ENCODE measurements around the gene PKD2.

Gene PKD2

DNA sequence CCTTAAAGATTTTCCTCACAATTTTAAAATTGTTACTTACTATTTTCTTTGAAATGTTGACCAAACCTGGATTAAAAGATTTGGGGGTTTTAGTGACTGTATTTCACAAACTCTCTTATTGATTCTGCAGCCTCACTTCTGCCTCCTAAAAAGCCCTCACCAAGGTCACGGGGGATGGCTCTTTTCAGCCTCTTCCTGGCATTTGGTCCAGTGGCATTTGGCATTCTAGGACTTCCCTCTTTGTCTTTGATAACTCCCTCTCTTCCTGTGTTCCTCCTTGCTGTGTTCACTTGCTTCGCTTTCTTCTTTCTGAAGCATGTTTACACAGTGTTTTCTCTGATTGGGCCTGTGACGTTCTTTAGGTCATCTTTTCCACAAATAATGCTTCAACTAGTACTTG, 21.5 kb downstream of the PKD2 start:
- DNase-seq = no peak

DNA sequence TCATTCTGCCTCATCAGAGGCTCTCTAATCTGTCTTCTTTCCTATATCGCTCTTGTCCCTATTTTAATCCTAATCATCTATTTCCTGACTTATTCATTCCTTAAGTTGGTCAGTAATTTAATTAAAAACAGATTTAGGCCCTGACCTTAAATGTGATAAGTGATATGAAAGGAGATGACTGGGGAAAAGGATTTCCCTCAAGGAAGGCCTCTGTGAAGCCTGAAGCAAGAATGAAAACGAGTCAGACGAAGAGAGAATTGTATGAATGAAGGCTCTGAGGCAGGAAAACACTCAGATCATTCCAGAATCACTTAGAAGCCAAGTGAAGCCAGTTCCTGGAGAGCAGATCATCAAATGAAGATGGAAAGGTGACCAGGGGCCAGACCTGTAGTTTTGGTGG, 22.1 kb downstream of the PKD2 start:
- no peak for DNase-seq

DNA sequence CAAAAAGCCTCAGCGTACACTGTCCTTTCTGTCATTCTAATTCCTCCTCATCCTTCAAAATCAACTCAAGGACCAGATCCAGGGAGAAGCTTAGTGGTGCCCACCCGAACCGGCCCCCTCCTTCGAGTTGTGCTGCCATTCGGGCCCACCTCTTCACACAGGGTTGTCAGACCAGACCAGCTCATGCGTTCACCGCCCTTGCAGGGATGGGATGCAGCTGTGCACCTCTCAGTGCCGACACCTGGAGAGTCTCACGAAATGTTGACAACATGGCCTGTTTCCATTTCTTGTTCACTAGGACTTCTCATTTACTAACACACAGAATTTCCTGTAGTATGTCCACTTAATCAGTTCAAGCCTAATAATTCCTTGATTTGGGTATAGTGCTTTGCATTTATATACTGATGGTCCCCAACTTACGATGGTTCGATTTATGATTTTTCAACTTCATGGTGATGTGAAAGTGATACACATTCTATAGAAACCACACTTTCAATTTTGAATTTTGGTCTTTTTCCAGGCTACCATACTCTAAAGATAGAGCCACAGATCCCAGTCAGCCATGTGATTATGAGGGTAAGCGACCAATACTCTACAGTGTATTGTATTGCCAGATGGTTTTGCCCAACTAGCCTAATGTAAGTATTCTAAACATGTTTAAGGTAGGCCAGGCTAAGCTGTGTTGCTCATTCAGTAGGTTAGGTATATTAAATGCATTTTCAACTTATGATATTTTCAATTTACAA, 23.3 kb downstream of the PKD2 start:
- no peak for DNase-seq

DNA sequence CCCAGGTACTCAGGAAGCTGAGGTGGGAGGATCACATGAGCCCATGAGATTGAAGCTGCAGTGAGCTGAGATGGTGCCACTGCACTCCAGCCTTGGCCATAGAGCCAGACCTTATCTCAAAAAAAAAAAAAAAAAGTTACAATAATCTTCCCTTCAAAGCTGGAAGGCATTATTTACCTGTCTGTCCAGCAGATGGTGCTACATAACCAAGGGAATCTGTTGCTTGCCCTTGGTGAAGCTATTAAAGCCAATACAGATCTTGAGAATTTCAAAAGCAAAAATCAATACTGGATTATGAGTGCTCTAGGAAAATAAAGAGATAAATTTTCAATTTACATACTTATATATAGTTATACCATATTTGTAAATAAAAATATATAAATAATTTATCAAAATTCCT, 25.9 kb downstream of the PKD2 start:
- peak; percentile 43 to 56 for DNase-seq

DNA sequence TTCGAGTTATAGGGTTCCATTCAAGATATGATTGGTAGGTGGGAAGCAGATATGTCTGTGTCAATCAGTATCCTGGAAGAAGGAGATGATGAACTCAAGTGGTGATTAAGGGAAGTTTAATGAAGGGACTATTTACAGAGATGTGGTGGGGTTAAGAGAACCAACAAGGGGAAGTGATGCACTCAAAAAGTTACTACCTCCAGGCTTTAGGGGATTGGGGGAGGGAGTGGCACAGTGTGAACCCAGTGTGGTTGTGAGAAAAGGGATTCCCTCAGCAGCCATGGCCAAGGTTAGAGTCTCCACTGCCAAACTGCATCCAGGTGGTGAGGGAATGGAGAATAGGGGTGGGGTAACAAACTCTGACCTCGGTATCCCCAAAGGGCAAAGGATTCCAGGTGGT, 27.9 kb downstream of the PKD2 start:
- DNase-seq = no peak

DNA sequence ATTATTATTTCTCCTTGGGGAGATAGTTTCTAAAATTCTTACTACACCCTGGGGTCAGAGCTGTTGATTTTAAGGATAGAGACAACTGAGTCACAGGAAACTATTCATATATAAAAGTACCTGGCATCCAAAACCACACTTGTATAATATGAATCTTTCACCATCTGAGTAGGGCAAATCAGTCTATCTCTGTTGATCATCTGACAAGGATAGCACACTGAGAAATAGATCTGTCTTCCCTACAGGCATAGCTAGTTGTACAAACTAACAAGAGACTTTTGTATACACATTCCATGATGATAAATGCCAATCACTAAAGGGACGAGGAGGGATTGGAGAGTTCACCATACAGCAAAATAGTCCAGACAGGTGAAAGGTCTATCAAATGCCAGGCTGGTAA, 30.0 kb downstream of the PKD2 start:
- no peak for DNase-seq

DNA sequence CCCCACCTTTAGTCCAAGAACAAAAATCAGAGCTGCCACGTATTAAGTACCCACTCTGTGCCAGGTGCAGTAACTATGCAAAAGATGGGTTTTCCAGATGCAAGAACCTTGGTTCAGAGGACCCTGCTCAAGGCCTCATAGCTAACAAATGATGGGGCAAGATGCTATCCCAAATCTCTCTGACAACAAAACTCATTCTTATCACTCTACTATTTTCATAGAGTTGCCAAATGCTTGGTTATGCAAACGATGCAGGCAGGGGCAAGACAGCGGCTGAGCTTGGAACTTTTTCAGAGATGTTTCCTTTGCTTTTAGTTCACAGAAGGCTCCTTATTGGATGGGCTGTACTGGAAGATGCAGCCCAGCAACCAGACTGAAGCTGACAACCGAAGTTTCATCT, 30.5 kb downstream of the PKD2 start:
- DNase-seq = no peak

DNA sequence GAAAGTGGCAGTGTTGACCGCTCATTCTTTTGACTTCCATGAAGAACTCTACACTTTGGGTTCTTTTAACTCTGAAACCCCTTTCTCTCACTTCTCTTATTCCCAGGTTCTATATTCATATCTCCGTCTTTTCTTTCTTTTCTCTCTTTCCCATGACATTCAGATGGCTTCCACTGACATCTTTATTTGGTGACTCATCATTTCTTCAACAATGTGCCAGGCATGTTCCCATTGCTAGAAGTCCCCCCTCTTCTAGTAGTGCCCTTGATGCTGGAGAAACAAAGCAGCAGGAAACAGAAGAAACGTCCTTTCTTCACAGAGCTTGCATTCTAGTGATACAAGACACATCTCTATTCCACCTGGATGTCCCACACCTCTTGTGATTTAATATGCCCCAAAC, 33.3 kb downstream of the PKD2 start:
- no peak for DNase-seq

DNA sequence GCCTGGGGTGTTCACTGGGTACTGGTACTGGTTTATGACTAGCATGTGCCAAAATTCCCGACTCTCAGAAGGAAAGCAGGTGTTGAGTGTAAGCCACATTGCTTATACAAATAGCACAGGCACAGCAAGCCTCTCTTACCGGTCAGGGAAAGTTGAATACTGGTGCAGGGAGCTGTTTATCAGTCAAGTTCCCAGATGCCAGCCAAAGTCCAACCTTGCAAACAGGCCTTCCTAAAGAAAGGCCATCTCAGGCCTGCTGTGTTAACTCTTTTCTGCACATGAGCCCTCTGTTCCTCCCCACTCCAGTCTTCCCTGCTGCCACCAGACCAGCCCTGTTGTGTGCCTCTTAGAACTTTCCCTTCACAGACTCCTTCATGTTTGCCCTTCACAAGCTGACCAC, 34.2 kb downstream of the PKD2 start:
- DNase-seq = no peak

DNA sequence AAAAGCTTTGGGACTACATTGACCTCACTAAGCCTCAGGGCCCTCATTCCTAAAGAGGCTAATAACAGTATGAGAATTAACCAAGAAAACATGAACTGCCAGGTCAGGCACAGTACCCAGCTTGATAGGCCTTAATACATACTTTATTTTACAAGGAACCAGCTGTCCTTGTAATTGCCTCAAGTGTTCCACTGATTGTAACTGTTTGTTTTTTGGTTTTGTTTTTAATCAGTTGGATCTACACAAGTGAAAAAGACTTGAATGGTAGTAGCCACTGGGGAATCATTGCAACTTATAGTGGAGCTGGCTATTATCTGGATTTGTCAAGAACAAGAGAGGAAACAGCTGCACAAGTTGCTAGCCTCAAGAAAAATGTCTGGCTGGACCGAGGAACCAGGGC, 35.6 kb downstream of the PKD2 start:
- no peak for DNase-seq

DNA sequence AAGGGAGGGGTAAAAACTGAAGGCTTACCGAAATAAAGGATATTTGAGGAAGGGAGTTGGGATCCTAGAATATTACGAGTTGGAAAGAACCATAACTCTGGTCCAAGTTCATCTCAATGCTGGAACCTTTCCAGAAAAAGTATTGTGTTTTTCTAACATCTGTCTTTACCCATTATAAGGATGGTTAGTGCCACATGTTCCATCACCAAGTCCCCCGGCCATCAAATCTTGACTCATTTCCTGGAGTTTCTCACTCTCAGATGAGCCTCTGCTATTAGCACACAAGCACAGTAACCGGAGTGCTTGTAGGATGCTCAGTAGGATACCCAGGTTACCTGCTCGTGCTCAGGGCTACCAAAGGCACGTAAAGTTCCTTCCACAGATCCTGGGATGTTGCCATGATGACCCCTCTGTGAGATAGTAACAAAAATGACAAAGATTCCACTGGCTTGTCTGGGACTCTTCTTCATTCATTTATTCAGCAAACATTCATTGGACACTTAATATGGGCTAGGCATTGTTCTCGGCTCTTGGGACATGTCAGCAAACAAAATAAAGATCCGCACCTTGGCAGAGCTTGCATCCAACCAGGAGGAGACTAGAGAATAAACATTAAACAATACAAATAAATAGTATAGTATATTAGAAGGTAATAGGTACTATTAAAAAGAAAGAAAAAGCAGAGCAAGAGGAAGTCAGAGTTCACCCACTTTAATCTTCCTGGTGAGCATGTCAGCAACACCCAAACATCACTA, 36.3 kb downstream of the PKD2 start:
- DNase-seq = no peak

DNA sequence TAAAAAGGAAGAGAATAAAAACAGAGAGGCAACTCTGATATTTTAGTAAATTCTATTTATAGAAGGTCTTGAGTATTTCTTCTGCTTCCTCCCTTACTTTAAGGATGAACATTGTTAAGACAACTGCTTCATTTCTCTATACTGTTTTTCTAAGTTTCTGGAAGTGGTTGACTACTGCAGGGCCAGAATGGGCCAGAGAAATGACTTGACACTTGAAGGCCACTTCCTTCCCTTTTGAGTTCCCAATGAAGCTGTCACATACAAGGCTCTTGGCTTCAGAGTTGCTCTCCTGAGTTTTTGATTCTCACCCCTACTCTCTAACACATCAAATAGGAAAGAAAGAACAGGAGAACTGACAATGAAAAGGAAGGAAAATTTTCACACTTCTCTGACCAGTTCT, 37.6 kb downstream of the PKD2 start:
- peak; percentile 12 to 32 for DNase-seq

DNA sequence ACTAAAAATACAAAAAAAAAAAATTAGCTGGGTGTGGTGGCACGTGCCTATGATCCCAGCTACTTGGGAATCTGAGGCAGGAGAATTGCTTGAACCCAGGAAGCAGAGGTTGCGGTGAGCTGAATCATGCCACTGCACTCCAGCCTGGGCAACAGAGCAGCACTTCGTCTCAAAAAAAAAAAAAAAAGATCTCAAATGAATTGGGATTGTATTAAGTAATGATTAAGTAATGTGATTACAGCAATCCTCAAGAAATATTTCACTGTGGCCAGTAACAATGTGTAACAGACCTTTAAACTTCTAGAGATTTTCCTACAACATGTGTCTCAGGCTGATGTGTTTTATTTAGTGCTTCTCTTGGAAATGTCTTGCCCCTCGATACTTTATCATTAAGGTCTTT, 46.8 kb downstream of the PKD2 start:
- DNase-seq = no peak

DNA sequence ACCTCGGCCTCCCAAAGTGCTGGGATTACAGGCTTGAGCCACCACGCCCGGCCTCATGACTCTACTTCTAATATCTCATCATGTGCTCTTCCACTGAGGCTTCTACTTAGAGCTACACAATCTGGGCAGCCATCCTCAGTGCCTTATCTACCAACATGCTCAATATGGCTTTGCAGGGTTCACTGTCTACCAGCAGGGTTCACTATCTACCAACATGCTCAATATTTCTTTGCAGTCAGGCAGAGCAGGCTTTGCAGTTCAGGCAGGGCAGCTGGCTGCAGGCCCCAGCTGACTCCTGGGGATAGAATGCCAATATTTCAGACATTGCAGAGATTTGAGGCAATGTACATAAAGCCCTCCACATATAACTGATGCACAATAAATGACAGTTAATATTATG, 47.5 kb downstream of the PKD2 start:
- peak; percentile 49 to 57 for DNase-seq

DNA sequence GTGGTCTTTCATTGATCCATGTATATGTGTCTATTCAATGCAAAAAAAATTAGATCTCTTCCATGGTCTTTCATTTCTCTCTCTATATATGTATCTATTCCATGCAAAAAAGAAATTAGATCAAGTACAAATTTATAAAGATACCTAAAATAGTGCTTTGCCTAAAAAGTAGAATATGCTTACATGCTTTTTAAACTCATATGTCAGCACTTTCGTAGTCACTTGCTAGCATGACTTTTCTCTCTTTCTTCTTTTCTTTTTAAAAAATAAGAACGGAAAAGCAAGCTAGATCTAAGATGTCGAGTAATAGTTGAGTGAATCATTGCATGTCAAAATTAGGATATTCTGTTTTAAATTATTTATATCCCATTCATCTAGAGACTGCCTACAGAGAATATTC, 50.9 kb downstream of the PKD2 start:
- no peak for DNase-seq

DNA sequence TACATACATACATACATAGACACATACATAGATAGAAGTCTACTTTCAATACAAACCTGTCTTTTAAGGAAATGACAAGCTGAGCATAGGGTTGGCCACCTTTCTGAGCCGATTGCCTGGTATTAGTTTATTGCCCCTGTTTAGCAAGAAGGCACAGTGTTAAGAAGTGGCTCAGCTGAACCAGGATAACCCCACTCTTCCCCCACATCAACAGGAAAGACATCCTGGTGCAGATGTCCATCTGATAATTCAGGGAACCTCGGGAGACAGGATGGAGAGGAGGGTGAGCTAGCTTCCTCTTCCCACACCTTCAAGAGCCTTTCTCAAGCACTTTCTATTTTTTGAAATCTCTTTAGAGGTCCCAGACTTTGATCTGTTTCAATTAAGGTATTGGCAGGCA, 52.3 kb downstream of the PKD2 start:
- no peak for DNase-seq

DNA sequence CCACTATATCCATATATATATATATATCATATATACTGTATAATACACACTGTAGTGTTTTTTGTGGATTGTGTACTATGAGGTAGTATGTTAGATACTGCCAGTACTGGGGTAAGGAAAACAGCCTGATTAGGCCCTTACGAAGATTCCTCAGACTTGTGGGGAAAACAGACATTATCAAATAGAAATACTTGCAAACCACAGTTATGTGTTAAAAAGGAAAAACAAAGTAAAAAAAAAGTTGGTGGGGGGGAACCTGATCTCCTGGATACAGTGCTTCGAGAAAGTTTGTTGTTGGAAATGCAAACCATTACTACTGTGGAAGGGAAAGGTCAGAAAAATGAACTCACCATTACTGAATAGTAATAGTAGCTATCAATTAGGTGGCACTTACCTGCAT, 53.0 kb downstream of the PKD2 start:
- DNase-seq = no peak

DNA sequence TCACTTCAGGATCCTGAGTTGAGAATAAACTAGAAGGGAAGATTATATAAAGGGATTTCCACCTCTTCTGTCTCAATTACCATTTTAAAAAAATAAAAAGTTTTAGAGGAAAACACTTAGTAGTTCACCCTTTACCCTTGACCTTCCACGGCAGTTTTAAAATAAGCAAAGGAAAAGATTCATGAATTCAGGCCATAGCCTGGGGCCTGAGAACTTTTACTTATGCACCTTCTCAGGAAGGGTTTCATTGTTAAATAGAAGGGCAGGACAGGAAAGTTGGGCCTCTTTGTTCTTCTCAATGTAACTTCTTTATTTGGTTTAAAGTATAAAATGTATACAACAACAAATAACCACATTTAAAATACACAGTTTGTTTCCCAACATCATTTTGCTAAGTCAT, 54.9 kb downstream of the PKD2 start:
- no peak for DNase-seq

DNA sequence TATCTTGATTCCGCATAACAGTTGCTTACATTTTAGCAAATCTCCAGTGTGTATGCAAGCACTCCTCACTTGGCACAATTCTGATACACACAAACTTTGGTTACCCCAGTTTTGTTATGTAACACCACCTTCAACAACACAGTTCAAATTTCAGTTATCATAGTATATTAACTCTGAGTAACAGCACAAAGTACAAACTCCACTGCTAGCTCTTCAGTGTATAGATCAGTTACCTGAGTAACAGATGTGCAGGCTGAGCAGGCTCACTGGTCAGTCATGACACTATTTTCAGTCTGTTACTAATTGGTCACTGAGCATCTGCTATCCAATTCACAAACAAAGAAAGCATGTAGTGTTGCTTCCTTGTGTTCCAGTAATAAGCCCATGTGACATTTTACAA, 55.4 kb downstream of the PKD2 start:
- DNase-seq = no peak

DNA sequence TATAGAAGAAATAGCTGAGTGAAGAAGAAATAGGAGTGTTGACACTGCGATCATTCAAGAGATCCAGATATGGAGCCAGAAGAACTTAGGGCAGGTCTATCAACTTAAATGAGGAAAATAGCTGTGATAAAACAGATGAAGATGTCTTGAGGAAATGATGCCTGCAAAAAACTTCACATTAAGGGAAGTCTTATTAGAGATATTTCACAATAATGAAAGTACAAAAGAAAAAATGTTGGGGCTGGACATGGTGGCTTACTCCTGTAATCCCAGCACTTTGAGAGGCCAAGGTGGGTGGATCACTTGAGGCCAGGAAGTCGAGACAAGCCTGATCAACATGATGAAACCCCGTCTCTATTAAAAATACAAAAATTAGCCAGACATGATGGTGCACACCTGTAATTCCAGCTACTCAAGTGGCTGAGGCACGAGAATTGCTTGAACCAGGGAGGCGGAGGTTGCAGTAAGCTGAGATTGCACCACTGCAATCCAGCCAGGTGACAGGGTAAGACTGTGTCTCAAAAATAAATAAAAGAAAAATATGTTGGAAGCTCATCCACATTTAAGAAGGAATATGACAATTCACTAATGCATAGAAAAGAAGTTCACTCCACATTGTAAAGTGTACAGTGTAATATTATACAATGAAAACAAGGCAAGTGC, 56.3 kb downstream of the PKD2 start:
- no peak for DNase-seq

DNA sequence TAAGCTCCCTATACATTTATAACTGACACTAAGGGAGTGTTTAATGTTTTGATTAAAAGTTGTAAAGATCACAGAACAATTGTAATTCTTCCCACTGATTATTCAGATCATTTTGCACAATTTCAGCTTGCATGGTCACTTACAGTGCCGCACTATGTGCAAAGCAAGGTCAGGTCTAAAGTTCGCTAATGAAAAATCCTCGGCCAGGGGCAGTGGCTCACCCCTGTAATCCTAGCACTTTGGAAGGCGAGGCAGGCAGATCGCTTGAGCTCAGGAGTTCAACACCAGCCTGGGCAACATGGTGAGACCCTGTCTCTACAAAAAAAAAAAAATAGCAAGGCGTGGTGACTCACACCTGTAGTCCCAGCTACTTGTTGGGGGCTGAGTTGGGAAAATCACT, 57.0 kb downstream of the PKD2 start:
- no peak for DNase-seq

DNA sequence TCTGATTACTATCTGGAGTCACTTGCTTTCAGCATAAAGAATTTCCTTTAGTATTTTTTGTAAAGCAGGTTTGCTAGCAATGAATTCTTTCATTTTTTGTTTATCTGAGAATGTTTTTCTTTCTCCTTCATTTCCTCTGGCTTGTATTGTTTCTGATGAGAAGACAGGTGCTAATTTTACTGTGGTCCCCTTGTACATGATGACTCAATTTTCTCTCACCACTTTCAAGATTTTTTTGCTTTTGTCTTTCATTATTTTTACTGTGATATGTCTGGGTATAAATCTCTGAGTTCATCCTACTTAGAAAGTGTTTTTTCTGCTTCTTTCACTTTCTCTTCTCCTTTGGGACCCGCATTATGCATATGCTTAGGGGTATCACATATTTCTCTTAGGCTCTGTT, 62.6 kb downstream of the PKD2 start:
- DNase-seq = no peak

DNA sequence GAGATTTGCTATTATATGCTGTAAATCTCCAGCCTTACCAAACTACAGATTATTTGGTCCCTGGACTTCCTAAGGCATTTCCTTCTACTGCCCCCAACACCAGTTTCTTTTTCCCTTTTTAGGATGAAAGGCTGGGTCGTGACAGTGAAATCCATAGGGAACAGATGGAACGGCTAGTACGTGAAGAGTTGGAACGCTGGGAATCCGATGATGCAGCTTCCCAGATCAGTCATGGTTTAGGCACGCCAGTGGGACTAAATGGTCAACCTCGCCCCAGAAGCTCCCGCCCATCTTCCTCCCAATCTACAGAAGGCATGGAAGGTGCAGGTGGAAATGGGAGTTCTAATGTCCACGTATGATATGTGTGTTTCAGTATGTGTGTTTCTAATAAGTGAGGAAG, 67.9 kb downstream of the PKD2 start:
- DNase-seq = no peak

DNA sequence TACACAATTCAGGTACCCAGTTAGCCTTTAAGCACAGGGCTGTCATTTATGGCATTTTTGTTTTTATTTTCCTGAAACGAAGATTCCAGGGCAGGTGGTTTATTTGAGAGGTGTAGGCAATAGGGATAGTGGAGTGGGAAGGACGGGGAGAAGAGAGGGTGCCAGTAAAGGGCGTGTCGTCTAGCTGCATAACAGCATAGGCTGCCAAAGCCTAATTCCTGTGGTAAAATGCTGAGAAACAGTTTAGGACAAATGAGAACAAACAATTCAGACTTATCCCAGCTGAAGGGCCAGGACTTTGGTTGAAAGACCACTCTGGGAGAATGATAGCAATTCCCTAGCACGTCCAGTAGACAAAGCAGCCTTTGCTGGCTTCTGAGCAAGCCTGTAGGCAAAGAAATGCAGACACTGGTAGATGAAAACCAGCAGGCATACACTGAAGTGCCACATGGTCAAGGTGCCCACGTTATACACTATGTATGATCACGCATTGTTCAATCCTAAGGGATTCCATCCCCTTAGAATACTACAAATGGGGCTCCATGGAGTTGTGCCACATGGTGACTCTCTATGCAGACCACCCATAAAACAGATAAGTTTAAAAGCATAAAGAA, 70.6 kb downstream of the PKD2 start:
- DNase-seq = no peak

Data from Kasumi-1 (cell line).